IMR-90 (cell line): ENCODE results near the gene ARHGEF6.
"Not testable (repeated sequence)": the region's sequence is repeated elsewhere in the genome, so short reads cannot be mapped to it uniquely, and the experiment has no call there.

ENCODE experiments used
- CTCF ChIP-seq: conservative IDR thresholded peaks from 2 replicates; pipeline ENCODE4 v1.5.1; 2012; ENCODE audit warnings: mild to moderate bottlenecking, low read depth, low read length, improper control_type of control experiment
- NFE2L2 ChIP-seq: fragments of 150-350 bp; IDR thresholded peaks from 2 replicates; pipeline ENCODE4 v1.6.1; 2016; ENCODE audit warnings: low read depth, mild to moderate bottlenecking, low read length
- POLR2A ChIP-seq: IDR thresholded peaks from 2 replicates; pipeline ENCODE4 v1.6.1; 2012; ENCODE audit warnings: mild to moderate bottlenecking, low read depth, low read length

DNA sequence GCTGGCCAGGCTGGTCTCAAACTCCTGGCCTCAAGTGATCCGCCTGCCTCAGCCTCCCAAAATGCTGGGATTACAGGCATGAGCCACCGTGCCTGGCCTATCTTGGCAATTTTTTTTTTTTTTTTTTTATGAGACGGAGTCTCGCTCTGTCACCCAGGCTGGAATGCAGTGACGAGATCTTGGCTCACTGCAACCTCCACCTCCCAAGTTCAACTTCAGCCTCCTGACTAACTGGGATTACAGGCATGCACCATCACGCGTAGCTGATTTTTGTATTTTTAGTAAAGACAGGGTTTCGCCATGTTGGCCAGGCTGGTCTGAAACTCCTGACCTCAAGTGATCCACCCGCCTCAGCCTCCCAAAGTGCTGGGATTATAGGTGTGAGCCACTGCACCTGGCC is 39.0 kb upstream of the ARHGEF6 start:
- not testable (repeated sequence) for TF ChIP-seq POLR2A, NFE2L2, CTCF
